Epithelial cell of proximal tubule (primary cell): Measurements from ENCODE around the gene KSR1. TPM values are rescaled to one million over a fixed set of nuclear protein-coding genes. Genes with fewer than 3 reads are reported as not detected.

ENCODE experiments used
- DNase-seq: peaks from one replicate; pipeline ENCODE4 v3.0.0-alpha.2; 2011; ENCODE audit warnings: low read depth
- H3K4me3 ChIP-seq: 2 replicates; pipeline ENCODE4 v1.5.1; 2011; ENCODE audit warnings: low read depth, mild to moderate bottlenecking, low read length
- CTCF ChIP-seq: conservative IDR thresholded peaks from 2 replicates; pipeline ENCODE4 v1.5.1; 2012; ENCODE audit warnings: low read depth, mild to moderate bottlenecking, low read length
- total RNA-seq: library from RNA; depleted of rRNA; stranded (reverse); fragments of >200 nt; gene quantifications from 2 replicates; pipeline ENCODE4 v1.2.3, GENCODE V29; 2015

KSR1 gene
- total RNA-seq, 1 donor from 2014 or later = 19.9 TPM

- no peak for DNase-seq
- no peak overlapping the region for H3K4me3 ChIP-seq
- no peak for TF ChIP-seq CTCF
Measured at GRCh38 chr17:27449541-27449940, 6.7 kb upstream of the KSR1 start.

GRCh38 chr17:27449988-27450387 is 6.3 kb upstream of the KSR1 start:
- no peak for TF ChIP-seq CTCF
- no peak for DNase-seq
- H3K4me3 ChIP-seq = no peak overlapping the region

DNA sequence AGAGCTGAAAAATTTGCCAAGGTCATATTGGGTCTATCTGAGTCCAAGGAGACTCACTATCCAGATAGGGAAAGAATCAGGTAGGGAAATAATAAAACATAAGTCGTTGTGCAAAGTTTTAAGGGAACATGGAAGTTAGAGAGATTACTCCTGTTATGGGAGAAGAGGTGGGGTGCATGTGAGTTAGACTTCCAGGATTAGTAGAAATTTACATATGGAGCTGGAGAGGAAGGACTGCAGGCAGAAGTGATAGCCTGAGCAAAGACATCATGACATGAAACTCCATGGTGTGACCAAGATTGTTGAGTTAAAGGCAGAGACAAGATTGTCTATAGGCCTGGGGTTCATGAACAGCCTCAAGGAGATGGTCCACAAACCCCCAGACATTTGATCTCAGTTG is 5.8 kb upstream of the KSR1 start:
- H3K4me3 ChIP-seq = no peak overlapping the region

GRCh38 chr17:27451906-27452305 is 4.3 kb upstream of the KSR1 start:
- DNase-seq = no peak
- H3K4me3 ChIP-seq = no peak overlapping the region
- no peak for TF ChIP-seq CTCF

More for the DNA sequence above, 5.8 kb upstream of the KSR1 start:
- no peak for DNase-seq
- TF ChIP-seq CTCF = no peak

DNA sequence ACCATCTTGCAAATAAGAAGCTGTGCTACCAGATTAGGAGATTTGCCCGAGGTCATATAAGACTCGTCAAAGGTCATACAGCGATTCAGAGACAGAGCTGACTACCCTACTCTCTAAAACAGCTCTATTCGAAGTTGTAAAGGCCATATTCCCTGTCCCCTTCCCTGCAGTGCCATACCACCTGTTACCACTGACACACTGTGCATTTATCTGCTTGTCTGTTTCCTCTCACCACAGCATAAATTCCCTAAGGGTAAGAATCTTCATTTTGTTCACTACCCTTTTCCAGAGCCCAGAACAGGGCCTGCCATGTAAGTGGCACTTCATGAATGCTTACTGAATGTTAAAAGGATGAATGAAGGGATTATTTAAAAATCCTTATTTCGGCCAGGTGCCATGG is 3.4 kb upstream of the KSR1 start:
- H3K4me3 ChIP-seq = no peak overlapping the region
- TF ChIP-seq CTCF = no peak
- no peak for DNase-seq

- no peak for DNase-seq
- H3K4me3 ChIP-seq = no peak overlapping the region
- TF ChIP-seq CTCF = no peak
Measured at GRCh38 chr17:27453471-27453870, 2.8 kb upstream of the KSR1 start.

GRCh38 chr17:27454089-27454488 is 2.2 kb upstream of the KSR1 start:
- no peak for DNase-seq
- no peak for TF ChIP-seq CTCF
- no peak overlapping the region for H3K4me3 ChIP-seq
